ENCODE results near the gene CBFA2T2.
"Not testable (repeated sequence)": the region's sequence is repeated elsewhere in the genome, so short reads cannot be mapped to it uniquely, and the experiment has no call there.

The CBFA2T2 gene

GRCh38 chr20:33490023-33490933 is at the start of gene CBFA2T2:
CBFA2T2 (plus strand) TSS chr20:33490096; CDS start chr20:33490268, 172 bp downstream.
- DNase-seq (ENCODE audit: low read depth in 2 of 2): no peak

GRCh38 chr20:33440562-33440961 is 49.3 kb upstream of the CBFA2T2 start:
- not testable (repeated sequence) for DNase-seq (ENCODE audit: low read depth in 2 of 2)

GRCh38 chr20:33441142-33441955 is 48.5 kb upstream of the CBFA2T2 start:
- DNase-seq (ENCODE audit: low read depth in 2 of 2): no peak

- DNase-seq (ENCODE audit: low read depth in 2 of 2): no peak
Measured at GRCh38 chr20:33442136-33443005, 47.5 kb upstream of the CBFA2T2 start.

GRCh38 chr20:33443006-33443511 is 46.8 kb upstream of the CBFA2T2 start:
- no peak for DNase-seq (ENCODE audit: low read depth in 2 of 2)

- DNase-seq (ENCODE audit: low read depth in 2 of 2): peak; percentile 79 to 85
Measured at GRCh38 chr20:33443512-33444239, 46.2 kb upstream of the CBFA2T2 start, which contains the start of gene SNTA1. SNTA1 (minus strand) TSS chr20:33443763; CDS start chr20:33443620, 143 bp downstream.

GRCh38 chr20:33444797-33445560 is 44.9 kb upstream of the CBFA2T2 start:
- DNase-seq (ENCODE audit: low read depth in 2 of 2): no peak

- DNase-seq (ENCODE audit: low read depth in 2 of 2): no peak
Measured at GRCh38 chr20:33445881-33446625, 43.8 kb upstream of the CBFA2T2 start.

- DNase-seq (ENCODE audit: low read depth in 2 of 2): no peak
Measured at GRCh38 chr20:33450867-33451266, 39.0 kb upstream of the CBFA2T2 start.

- peak; percentile 53 to 73 for DNase-seq (ENCODE audit: low read depth in 2 of 2)
Measured at GRCh38 chr20:33456916-33457642, 32.8 kb upstream of the CBFA2T2 start.

- DNase-seq (ENCODE audit: low read depth in 2 of 2): no peak
Measured at GRCh38 chr20:33459599-33459998, 30.3 kb upstream of the CBFA2T2 start.

GRCh38 chr20:33460711-33461110 is 29.2 kb upstream of the CBFA2T2 start:
- DNase-seq (ENCODE audit: low read depth in 2 of 2): no peak

GRCh38 chr20:33463332-33464101 is 26.4 kb upstream of the CBFA2T2 start:
- DNase-seq (ENCODE audit: low read depth in 2 of 2): no peak

- not testable (repeated sequence) for DNase-seq (ENCODE audit: low read depth in 2 of 2)
Measured at GRCh38 chr20:33464759-33465158, 25.1 kb upstream of the CBFA2T2 start.

- DNase-seq (ENCODE audit: low read depth in 2 of 2): no peak
Measured at GRCh38 chr20:33465481-33466302, 24.2 kb upstream of the CBFA2T2 start.

- DNase-seq (ENCODE audit: low read depth in 2 of 2): no peak
Measured at GRCh38 chr20:33466303-33466646, 23.6 kb upstream of the CBFA2T2 start.

GRCh38 chr20:33470457-33470856 is 19.4 kb upstream of the CBFA2T2 start:
- DNase-seq (ENCODE audit: low read depth in 2 of 2): no peak

Measured in stimulated activated CD8-positive, alpha-beta memory T cell treated with anti-CD3 and anti-CD28 coated beads, Interleukin-7, amount 100 ng/mL, for 1 hour (primary cell).